Endothelial cell of umbilical vein (primary cell): Measurements from ENCODE around the gene RPA1.

ENCODE experiments used
- CTCF ChIP-seq, 2 donors: IDR thresholded peaks; 1 replicate in 1 of 2; 2 replicates in 1 of 2; pipeline ENCODE4 v1.5.1; 2011; ENCODE audit warnings: low read length in 2 of 2, mild to moderate bottlenecking in 2 of 2, moderate library complexity in 2 of 2, control low read depth in 1 of 2, inconsistent platforms in 1 of 2, low read depth in 1 of 2; ENCODE audit not compliant: insufficient read depth in 1 of 2; ENCODE audit errors: extremely low read depth in 1 of 2
- EZH2 ChIP-seq: IDR thresholded peaks from 2 replicates; pipeline ENCODE4 v1.6.1; 2012; ENCODE audit warnings: borderline replicate concordance, low read depth, mild to moderate bottlenecking, moderate library complexity, low read length, inconsistent platforms; ENCODE audit not compliant: severe bottlenecking
- JUN ChIP-seq: IDR thresholded peaks from 2 replicates; pipeline ENCODE4 v1.6.1; 2011; ENCODE audit warnings: borderline replicate concordance, low read depth; ENCODE audit not compliant: insufficient read length, insufficient read depth
- MAX ChIP-seq: IDR thresholded peaks from 2 replicates; pipeline ENCODE4 v1.6.1; 2011; ENCODE audit not compliant: insufficient read depth, insufficient read length
- MYC ChIP-seq: IDR thresholded peaks from one replicate; pipeline ENCODE4 v1.6.1; 2011; ENCODE audit warnings: mild to moderate bottlenecking, low read depth, low read length
- POLR2A ChIP-seq: IDR thresholded peaks from 2 replicates; pipeline ENCODE4 v1.6.1; 2012; ENCODE audit warnings: low read depth, mild to moderate bottlenecking, control low read depth, low read length
- POLR2AphosphoS5 ChIP-seq: IDR thresholded peaks from 2 replicates; pipeline ENCODE4 v1.6.1; 2012; ENCODE audit warnings: low read depth, mild to moderate bottlenecking, control low read depth, low read length, moderate library complexity; ENCODE audit not compliant: insufficient read depth

GRCh38 chr17:1919201-1919600 is 89.4 kb downstream of the RPA1 start:
- TF ChIP-seq JUN (no peak), CTCF (IDR thresholded peaks at IDR 0.05; ENCODE audit: extremely low read depth in 1 of 2, insufficient read depth in 1 of 2, low read depth in 1 of 2, low read length in 2 of 2) (no peak), POLR2A (no peak), POLR2AphosphoS5 (no peak), MAX (no peak), MYC (no peak), EZH2 (no peak)
